Progenitor cell of endocrine pancreas (in vitro differentiated cells): ENCODE data around the gene AMFR. TPM values are rescaled to one million over a fixed set of nuclear protein-coding genes. Genes with fewer than 3 reads are reported as not detected.

ENCODE experiments used
- DNase-seq: peaks from one replicate; pipeline ENCODE4 v3.0.0; 2021; ENCODE audit warnings: low spot score; ENCODE audit not compliant: unreplicated experiment
- H3K27ac Mint-ChIP-seq: 2 replicates; pipeline ENCODE4 v1.8.0; 2021; ENCODE audit warnings: mild to moderate bottlenecking, moderate library complexity, mixed read lengths
- H3K27me3 Mint-ChIP-seq: 2 replicates; pipeline ENCODE4 v1.8.0; 2021; ENCODE audit warnings: mixed read lengths
- H3K36me3 Mint-ChIP-seq: 2 replicates; pipeline ENCODE4 v1.8.0; 2022; ENCODE audit warnings: mixed read lengths; ENCODE audit not compliant: insufficient read depth
- H3K4me1 Mint-ChIP-seq: 2 replicates; pipeline ENCODE4 v1.8.0; 2021; ENCODE audit warnings: low read depth, mixed read lengths
- H3K4me3 Mint-ChIP-seq: 2 replicates; pipeline ENCODE4 v1.8.0; 2021; ENCODE audit warnings: low read depth, mild to moderate bottlenecking, moderate library complexity, mixed read lengths
- H3K9me3 Mint-ChIP-seq: 2 replicates; pipeline ENCODE4 v1.8.0; 2021; ENCODE audit warnings: low read depth, mixed read lengths
- CTCF ChIP-seq: fragments of 200-600 bp; sonication (generic); IDR thresholded peaks from one replicate; pipeline ENCODE4 v1.5.0; 2021; ENCODE audit warnings: antibody characterized with exemption, mild to moderate bottlenecking; ENCODE audit not compliant: unreplicated experiment
- total RNA-seq: library from RNA; stranded (reverse); gene quantifications from 2 replicates; pipeline ENCODE4 v1.2.1, GENCODE V29; 2021

Gene AMFR
- total RNA-seq, 1 donor from 2014 or later = 55.8 TPM

GRCh38 chr16:56348168-56349085 lies 76.9 kb downstream of the AMFR start:
- Mint-ChIP-seq H3K9me3 (no peaks in the 10 kb centered on the region), H3K27me3 (peaks cover 7% of the 10 kb centered on the region), H3K27ac (no peak overlapping the region), H3K36me3 (no peaks in the 10 kb centered on the region), H3K4me3 (no peak overlapping the region), H3K4me1 (no peaks in the 10 kb centered on the region)
- no peak for DNase-seq
- no peak for TF ChIP-seq CTCF

GRCh38 chr16:56347670-56348069 lies 77.7 kb downstream of the AMFR start:
- H3K27me3 Mint-ChIP-seq = peaks cover 7% of the 10 kb centered on the region

GRCh38 chr16:56347166-56347565 lies 78.2 kb downstream of the AMFR start:
- H3K4me3 Mint-ChIP-seq = no peak overlapping the region
- H3K27ac Mint-ChIP-seq = no peak overlapping the region
- no peaks in the 10 kb centered on the region for H3K9me3 Mint-ChIP-seq
- no peak for TF ChIP-seq CTCF
- peaks cover 7% of the 10 kb centered on the region for H3K27me3 Mint-ChIP-seq
- H3K4me1 Mint-ChIP-seq = no peaks in the 10 kb centered on the region
- DNase-seq = no peak
- no peaks in the 10 kb centered on the region for H3K36me3 Mint-ChIP-seq

More at GRCh38 chr16:56347670-56348069, 77.7 kb downstream of the AMFR start:
- no peak for TF ChIP-seq CTCF
- Mint-ChIP-seq H3K9me3 (no peaks in the 10 kb centered on the region), H3K27ac (no peak overlapping the region), H3K4me3 (no peak overlapping the region), H3K4me1 (no peaks in the 10 kb centered on the region), H3K36me3 (no peaks in the 10 kb centered on the region)
- no peak for DNase-seq

GRCh38 chr16:56346131-56346890 lies 79.0 kb downstream of the AMFR start:
- Mint-ChIP-seq H3K9me3 (no peaks in the 10 kb centered on the region), H3K27ac (no peak overlapping the region), H3K36me3 (no peaks in the 10 kb centered on the region), H3K4me3 (no peak overlapping the region), H3K4me1 (no peaks in the 10 kb centered on the region), H3K27me3 (peaks cover 6% of the 10 kb centered on the region)
- no peak for TF ChIP-seq CTCF
- no peak for DNase-seq

- no peak overlapping the region for H3K27ac Mint-ChIP-seq
- H3K4me3 Mint-ChIP-seq = no peak overlapping the region
- no peaks in the 10 kb centered on the region for H3K36me3 Mint-ChIP-seq
- no peak for TF ChIP-seq CTCF
- no peak for DNase-seq
- no peaks in the 10 kb centered on the region for H3K4me1 Mint-ChIP-seq
- no peaks in the 10 kb centered on the region for H3K9me3 Mint-ChIP-seq
- peaks cover 3% of the 10 kb centered on the region for H3K27me3 Mint-ChIP-seq
These were observed 79.8 kb downstream of the AMFR start for GRCh38 chr16:56345406-56346050.
